Measurements from ENCODE around the gene KDM6A.
"Not testable (repeated sequence)": the region's sequence is repeated elsewhere in the genome, so short reads cannot be mapped to it uniquely, and the experiment has no call there.

Gene KDM6A

GRCh38 chrX:45110494-45110893, 237.5 kb downstream of the KDM6A start:
- DNase-seq (ENCODE audit: low spot score) = no peak

GRCh38 chrX:45126158-45126557, 253.2 kb downstream of the KDM6A start:
- DNase-seq (ENCODE audit: low spot score) = no peak

- DNase-seq (ENCODE audit: low spot score) = no peak
Observed at GRCh38 chrX:45128896-45129454, 256.0 kb downstream of the KDM6A start.

- no peak for DNase-seq (ENCODE audit: low spot score)
Observed at GRCh38 chrX:45133465-45133864, 260.5 kb downstream of the KDM6A start.

- DNase-seq (ENCODE audit: low spot score) = peak; percentile 30
Observed at GRCh38 chrX:45134315-45134731, 261.3 kb downstream of the KDM6A start.

- no peak for DNase-seq (ENCODE audit: low spot score)
Observed at GRCh38 chrX:45134775-45135174, 261.8 kb downstream of the KDM6A start.

GRCh38 chrX:45135391-45136075, 262.5 kb downstream of the KDM6A start:
- DNase-seq (ENCODE audit: low spot score) = not testable (repeated sequence)

GRCh38 chrX:45137531-45137930, 264.5 kb downstream of the KDM6A start:
- no peak for DNase-seq (ENCODE audit: low spot score)

GRCh38 chrX:45138525-45138924, 265.5 kb downstream of the KDM6A start:
- DNase-seq (ENCODE audit: low spot score) = no peak

GRCh38 chrX:45140812-45141211, 267.8 kb downstream of the KDM6A start:
- no peak for DNase-seq (ENCODE audit: low spot score)

GRCh38 chrX:45142185-45142584, 269.2 kb downstream of the KDM6A start:
- no peak for DNase-seq (ENCODE audit: low spot score)

GRCh38 chrX:45143455-45143854, 270.5 kb downstream of the KDM6A start:
- peak; percentile 32 for DNase-seq (ENCODE audit: low spot score)

GRCh38 chrX:45145492-45146215, 272.7 kb downstream of the KDM6A start:
- no peak for DNase-seq (ENCODE audit: low spot score)

GRCh38 chrX:45150821-45151220, 277.8 kb downstream of the KDM6A start:
- no peak for DNase-seq (ENCODE audit: low spot score)

GRCh38 chrX:45154033-45154360, 281.0 kb downstream of the KDM6A start:
- no peak for DNase-seq (ENCODE audit: low spot score)

- no peak for DNase-seq (ENCODE audit: low spot score)
Observed at GRCh38 chrX:45154462-45154861, 281.5 kb downstream of the KDM6A start.

GRCh38 chrX:45157647-45158046, 284.7 kb downstream of the KDM6A start:
- DNase-seq (ENCODE audit: low spot score) = no peak
